ENCODE data around the gene SMC3. TPM values are rescaled to one million over a fixed set of nuclear protein-coding genes. Genes with fewer than 3 reads are reported as not detected.

SMC3 gene
- total RNA-seq, 2 donors from 2014 or later, result 23.8 to 24.4 TPM

- intact Hi-C loops (cut with DNase I), result loop anchor here (2.0 to 5.0 kb wide), 4 partner anchors 39 to 225 kb away; partner anchors contain the start of gene DUSP5 (in 1 of the 2)
- ATAC-seq, result peak; percentile 67 to 71
- DNase-seq, result peak; percentile 40
Observed at GRCh38 chr10:110535958-110536891, 31.3 kb upstream of the SMC3 start.

GRCh38 chr10:110539091-110539490, 28.4 kb upstream of the SMC3 start:
- intact Hi-C loops (cut with DNase I), result loop anchor here (5.0 kb wide), 3 partner anchors 42 to 187 kb away; partner anchors contain the start of gene DUSP5 (in 1 of the 2)
- DNase-seq (no peak), ATAC-seq (no peak)

- ATAC-seq (no peak), DNase-seq (no peak)
- intact Hi-C loops (cut with DNase I), result no loop called here
Observed at GRCh38 chr10:110540031-110540430, 27.5 kb upstream of the SMC3 start.

GRCh38 chr10:110544958-110545537, 22.4 kb upstream of the SMC3 start:
- no peak for ATAC-seq
- DNase-seq, result no peak
- intact Hi-C loops (cut with DNase I), result loop anchor here in 1 of 2 donors (5.0 kb wide), 1 partner anchor 238 kb away; no protein-coding TSS in a partner anchor

- DNase-seq (no peak), ATAC-seq (peak in 1 of 2 donors; percentile 26)
- intact Hi-C loops (cut with DNase I), result loop anchor here in 1 of 2 donors (5.0 kb wide), 1 partner anchor 239 kb away; no protein-coding TSS in a partner anchor
Observed at GRCh38 chr10:110546077-110546476, 21.4 kb upstream of the SMC3 start.

- ATAC-seq (no peak), DNase-seq (no peak)
- intact Hi-C loops (cut with DNase I), result loop anchor here in 1 of 2 donors (5.0 kb wide), 1 partner anchor 239 kb away; no protein-coding TSS in a partner anchor
Observed at GRCh38 chr10:110546499-110547110, 20.9 kb upstream of the SMC3 start.

GRCh38 chr10:110547139-110547761, 20.2 kb upstream of the SMC3 start:
- DNase-seq (no peak), ATAC-seq (peak; percentile 57 to 72)
- intact Hi-C loops (cut with DNase I), result loop anchor here in 1 of 2 donors (5.0 kb wide), 1 partner anchor 240 kb away; no protein-coding TSS in a partner anchor

GRCh38 chr10:110548002-110548401, 19.5 kb upstream of the SMC3 start:
- intact Hi-C loops (cut with DNase I), result loop anchor here in 1 of 2 donors (5.0 kb wide), 1 partner anchor 241 kb away; no protein-coding TSS in a partner anchor
- ATAC-seq (no peak), DNase-seq (no peak)

- ATAC-seq (no peak), DNase-seq (no peak)
- intact Hi-C loops (cut with DNase I), result loop anchor here in 1 of 2 donors (5.0 kb wide), 1 partner anchor 242 kb away; no protein-coding TSS in a partner anchor
Observed at GRCh38 chr10:110549211-110549610, 18.3 kb upstream of the SMC3 start.

GRCh38 chr10:110553905-110554304, 13.6 kb upstream of the SMC3 start:
- ATAC-seq (no peak), DNase-seq (no peak)
- intact Hi-C loops (cut with DNase I), result no loop called here

- ATAC-seq (no peak), DNase-seq (no peak)
- intact Hi-C loops (cut with DNase I), result no loop called here
Observed at GRCh38 chr10:110556296-110556695, 11.2 kb upstream of the SMC3 start.

GRCh38 chr10:110556969-110557601, 10.4 kb upstream of the SMC3 start:
- peak; percentile 55 for DNase-seq
- intact Hi-C loops (cut with DNase I), result no loop called here
- peak; percentile 46 to 50 for ATAC-seq

GRCh38 chr10:110558041-110558440, 9.5 kb upstream of the SMC3 start:
- no peak for ATAC-seq
- no peak for DNase-seq
- intact Hi-C loops (cut with DNase I), result no loop called here

- no peak for ATAC-seq
- intact Hi-C loops (cut with DNase I), result no loop called here
Observed at GRCh38 chr10:110560012-110560411, 7.5 kb upstream of the SMC3 start.

GRCh38 chr10:110561292-110561691, 6.2 kb upstream of the SMC3 start:
- ATAC-seq (no peak), DNase-seq (no peak)
- intact Hi-C loops (cut with DNase I), result no loop called here

More at GRCh38 chr10:110560012-110560411, 7.5 kb upstream of the SMC3 start:
- no peak for DNase-seq

GRCh38 chr10:110562348-110562747, 5.1 kb upstream of the SMC3 start:
- DNase-seq (no peak), ATAC-seq (no peak)
- intact Hi-C loops (cut with DNase I), result no loop called here

- ATAC-seq (no peak), DNase-seq (no peak)
- intact Hi-C loops (cut with DNase I), result no loop called here
Observed at GRCh38 chr10:110563132-110563531, 4.4 kb upstream of the SMC3 start.

GRCh38 chr10:110566472-110567200, 859 bp upstream of the SMC3 start:
- DNase-seq (no peak), ATAC-seq (no peak)
- intact Hi-C loops (cut with DNase I), result no loop called here

Measured in left cardiac atrium (tissue), 4 donors.